HCEC 1CT (cell line): ENCODE measurements around the gene CNNM2.
"Not testable (repeated sequence)": the region's sequence is repeated elsewhere in the genome, so short reads cannot be mapped to it uniquely, and the experiment has no call there.

Experiments
- DNase-seq: peaks from one replicate; pipeline ENCODE4 v3.0.0-alpha.2; 2017

Gene CNNM2

DNA sequence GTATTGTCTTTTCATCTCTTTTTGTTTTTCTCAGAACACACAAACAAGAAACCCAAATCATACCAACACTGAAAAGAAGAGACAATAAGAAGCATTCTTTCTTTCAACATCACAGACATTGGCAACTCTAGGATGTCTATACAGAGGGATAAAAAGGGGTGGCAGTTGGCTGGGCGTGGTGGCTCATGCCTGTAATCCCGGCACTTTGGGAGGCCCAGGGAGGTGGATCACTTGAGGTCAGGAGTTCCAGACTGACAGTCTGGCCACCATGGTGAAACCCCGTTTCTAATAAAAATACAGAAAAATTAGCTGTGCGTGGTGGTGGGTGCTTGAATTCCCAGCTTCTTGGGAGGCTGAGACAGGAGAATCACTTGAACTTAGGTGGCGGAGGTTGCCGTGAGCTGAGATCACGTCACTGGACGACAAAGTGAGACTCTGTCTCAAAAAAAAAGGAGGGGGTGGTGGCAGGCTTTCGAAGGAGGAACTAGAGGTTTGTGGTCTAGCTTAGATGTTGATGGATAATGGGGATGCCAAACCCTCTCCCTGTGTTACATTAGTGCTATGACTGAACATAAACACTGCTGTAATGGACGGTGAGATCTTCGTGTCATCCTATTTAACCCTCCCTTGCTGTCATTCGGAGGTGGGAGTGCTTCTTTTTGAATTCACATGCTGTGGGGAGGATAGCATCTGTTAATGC, 9.4 kb downstream of the CNNM2 start:
- DNase-seq = no peak

DNA sequence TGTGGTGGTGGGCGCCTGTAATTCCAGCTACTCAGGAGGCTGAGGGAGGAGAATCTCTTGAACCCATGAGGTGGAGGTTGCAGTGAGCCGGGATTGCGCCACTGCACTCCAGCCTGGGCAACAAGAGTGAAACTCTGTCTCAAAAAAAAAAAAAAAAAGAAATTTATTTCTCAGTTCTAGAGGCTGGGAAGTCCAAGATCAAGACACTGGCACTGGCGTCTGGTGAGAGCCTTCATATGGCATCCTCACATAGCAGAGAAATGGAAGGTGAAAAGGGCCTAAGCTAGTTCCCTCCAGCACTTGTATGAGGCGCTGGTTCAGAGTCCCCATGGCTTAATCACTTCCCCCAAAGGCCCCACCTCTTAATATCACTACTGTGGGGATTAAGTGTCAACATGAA, 10.3 kb downstream of the CNNM2 start:
- not testable (repeated sequence) for DNase-seq

DNA sequence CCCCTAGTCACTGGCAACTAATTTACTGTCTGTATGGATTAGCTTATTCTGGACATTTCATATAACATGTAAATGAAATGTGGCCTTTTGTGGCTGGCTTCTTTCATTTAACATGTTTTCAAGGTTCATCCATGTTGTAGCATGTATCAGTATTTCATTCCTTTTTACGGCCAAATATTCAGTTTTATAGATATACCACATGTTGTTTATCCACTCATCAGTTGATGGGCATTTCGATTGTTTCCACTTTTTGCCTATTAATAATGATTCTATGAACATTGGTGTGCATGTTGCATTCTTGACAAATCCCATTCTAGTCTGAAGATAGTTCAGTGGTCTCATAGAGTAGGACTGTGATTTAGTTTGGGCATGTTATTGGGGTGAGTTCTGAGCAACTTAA, 12.6 kb downstream of the CNNM2 start:
- no peak for DNase-seq

DNA sequence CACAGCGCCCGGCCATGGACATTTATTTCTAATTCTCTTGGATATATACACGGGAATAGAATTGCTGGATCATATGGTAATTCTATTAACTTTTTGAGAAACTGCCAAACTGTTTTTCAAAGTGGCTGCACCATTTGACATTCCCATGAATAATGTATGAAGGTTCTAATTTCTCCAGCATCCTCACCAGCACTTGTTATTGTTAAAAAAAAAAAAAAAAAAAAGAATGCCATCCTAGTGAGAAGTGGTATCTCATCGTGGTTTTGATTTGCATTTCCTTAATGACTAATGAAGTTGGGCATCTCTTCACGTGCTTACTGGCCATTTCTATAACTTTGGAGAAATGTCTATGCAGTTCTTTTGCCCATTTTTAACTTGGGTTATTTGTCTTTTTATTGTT, 13.5 kb downstream of the CNNM2 start:
- DNase-seq = no peak

DNA sequence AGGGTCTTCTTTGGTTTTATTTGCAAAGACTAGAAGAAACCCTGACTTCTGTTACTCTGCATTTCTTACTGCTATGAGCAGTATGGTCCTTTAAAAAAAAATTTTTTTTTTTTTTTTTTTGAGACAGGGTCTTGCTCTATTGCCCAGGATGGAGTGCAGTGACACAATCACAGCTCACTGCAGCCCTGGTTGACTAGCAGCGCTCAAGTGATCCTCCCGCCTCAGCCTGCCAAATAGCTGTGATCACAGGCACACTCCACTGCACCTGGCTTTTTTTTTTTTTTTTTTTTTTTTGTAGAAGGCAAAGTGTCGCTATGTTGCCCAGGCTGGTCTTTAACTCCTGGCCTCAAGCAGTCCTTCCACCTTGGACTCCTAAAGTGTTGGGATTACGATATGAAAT, 17.4 kb downstream of the CNNM2 start:
- DNase-seq = no peak

DNA sequence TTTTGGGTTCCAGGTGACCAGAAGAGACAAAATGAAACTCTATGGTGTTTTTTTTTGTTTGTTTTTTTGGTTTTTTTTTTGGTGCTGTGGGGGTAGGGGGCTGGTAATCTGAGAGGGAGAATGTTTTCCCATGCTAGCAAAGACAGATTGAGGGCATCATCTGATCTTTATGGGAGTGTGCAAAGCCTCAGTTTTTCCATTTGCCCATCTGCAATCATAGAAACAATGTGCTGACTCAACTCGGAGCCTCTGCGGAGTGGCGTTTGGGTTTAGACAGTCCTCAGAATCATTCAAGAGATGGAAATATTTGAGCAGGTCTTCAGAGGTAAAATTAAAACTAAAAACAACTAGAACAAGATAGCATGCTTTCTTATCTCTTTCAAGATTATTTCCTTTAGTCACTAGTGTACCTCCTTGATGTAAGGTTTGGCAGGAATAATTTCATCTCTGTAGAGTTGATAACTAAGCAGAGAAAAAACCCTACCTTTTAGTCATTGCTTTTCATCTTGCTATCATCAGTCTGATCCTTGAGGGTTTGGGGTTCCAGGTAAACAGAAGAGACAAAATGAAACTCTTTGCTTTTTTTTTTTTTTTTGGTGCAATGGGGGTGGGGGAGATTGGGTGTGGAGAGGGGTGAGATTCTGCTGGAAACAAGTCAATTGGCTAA, 18.0 kb downstream of the CNNM2 start:
- DNase-seq = no peak

DNA sequence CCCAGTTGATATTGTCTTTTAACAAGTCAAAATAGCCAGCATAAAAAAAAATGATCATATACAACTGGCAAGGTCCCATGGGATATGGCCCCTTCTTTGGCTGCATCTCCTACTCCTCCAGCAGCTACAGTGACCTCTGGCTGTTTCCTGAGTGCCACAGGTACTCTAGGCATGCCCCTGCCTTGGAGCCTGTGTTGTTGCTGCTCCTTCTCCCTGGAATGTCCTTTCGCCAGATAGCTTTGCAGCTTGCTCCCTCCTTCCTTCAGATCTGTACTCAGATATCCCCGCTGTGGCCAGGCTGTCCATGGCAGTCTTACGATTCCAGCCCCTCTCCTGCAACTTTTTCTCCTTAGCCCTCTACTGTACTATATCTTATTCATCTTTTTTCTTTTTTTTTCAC, 23.3 kb downstream of the CNNM2 start:
- no peak for DNase-seq

DNA sequence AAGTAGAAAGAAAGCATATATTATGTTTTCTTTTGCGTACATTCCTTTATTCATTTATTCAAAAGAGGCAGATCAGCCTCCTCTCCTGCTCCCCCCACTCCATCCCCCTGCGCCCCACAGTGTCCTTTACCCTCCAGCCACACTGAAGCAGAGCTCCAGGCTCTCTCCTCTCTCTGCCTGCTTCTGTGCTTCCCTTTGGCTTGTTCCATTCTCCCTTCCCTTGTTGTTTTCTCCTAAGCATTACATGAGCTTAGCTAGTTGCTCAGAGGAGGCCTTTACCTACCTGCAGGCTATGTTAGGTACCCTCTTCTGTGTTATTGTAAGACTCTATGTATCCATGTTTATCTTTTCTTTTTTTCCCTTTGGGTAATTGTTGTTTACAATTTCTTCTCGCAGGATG, 27.4 kb downstream of the CNNM2 start:
- DNase-seq = no peak

DNA sequence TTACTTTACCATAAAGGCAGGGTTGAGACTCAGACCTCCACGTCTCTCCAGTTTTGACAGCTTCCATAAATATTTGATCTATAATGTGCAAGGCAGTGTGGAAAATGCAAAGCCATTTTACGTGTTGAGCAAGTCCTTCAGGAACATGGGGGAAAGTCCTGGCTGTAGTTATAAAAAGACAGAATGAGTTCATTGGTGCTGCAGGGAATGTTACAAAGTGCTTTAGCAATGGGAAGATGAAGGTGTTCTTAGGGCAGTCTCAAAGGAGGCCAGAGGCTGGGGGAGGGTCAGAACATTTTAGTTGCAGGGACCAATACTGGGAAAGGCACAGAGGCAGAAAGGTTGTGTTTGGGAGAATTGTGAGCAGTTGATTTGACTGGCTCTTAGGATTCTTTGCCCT, 27.9 kb downstream of the CNNM2 start:
- DNase-seq = no peak

DNA sequence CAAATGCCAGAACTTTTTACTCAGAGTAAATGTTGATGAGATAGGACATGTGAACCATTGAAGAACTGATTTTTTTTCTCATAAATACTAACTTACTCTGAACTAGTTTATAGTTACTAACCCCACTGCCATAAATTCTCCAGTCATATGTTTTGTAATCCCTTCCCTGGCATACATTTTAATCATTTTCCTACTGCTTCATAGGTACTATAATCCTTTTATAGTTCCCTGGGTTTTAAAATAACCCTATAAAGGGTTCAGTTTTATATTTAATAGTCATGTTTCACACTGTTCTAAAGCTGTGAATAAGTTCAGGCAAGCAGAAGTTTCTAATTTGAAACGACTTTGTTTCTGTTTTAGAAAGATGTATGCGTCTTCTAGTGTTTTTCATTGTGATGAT, 28.9 kb downstream of the CNNM2 start:
- DNase-seq = no peak

DNA sequence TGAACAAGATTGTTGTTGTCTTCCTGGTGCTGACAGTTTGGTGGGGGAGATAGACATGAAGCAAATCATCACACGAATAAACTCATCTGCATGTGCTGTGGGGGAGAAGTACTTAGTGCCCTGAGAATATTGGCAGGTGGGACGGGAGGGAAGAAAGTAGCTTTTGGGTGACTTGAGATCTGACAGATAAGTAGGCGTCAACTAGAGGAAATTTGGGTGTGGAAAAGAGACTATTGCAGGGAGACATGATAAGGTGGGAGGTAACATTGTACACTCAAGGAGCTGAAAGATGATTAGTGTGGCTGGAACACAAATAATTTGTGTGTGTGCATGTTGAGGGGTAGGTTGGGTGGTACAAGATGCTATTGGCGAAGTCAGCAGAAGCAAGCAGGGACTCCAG, 30.1 kb downstream of the CNNM2 start:
- DNase-seq = no peak

DNA sequence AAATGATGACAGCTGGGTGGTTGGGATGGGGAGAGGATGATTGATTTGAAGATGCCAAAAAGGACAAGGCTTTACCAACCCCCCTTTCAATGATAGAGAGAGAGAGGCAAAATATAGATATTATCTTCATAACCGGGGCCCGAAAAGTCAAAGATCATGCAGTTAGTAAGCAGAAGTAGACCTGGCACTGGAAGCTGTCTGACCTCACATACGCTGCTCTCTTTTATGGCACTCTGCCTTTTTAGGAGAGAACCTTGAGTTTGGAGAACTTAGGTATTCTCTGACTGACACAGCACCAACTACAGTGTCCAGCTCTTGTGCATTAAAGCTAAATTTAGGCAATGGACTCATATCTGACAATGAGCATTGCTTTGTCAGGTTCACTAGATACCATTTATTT, 30.7 kb downstream of the CNNM2 start:
- no peak for DNase-seq

DNA sequence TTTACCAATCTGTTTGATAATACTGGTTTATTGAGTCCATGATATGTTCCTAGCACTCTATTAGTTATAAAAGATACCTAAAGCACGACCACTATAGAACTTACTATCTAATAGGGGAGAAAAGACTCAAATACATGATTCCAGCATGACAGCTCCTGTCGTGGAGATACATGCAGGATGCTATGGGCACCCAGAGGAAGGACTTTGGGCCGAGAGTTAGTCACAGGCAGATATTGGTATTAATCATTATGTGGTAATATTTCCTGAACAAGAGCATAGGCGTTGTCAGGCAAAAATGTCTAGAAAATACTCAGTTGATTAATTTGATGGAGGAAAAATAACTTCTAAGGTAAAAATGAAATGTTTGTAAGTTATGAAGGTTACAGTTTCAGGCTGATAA, 31.8 kb downstream of the CNNM2 start:
- DNase-seq = peak; percentile 6

DNA sequence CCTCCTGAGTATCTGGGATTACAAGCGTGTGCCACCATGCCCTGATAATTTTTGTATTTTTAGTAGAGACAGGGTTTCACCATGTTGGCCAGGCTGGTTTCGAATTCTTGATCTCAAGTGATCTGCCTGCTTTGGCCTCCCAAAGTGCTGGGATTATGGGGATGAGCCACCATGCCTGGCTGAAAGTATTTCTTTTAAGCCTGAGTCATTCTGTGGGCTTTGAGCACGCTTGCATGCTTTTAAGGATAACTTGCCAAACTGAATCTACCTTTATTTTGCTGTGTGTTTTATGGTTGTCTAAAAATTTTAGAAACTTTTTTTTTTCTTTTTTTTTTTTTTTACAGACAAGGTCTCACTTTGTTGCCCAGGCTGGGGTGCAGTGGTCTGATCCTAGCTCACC, 33.2 kb downstream of the CNNM2 start:
- DNase-seq = no peak

DNA sequence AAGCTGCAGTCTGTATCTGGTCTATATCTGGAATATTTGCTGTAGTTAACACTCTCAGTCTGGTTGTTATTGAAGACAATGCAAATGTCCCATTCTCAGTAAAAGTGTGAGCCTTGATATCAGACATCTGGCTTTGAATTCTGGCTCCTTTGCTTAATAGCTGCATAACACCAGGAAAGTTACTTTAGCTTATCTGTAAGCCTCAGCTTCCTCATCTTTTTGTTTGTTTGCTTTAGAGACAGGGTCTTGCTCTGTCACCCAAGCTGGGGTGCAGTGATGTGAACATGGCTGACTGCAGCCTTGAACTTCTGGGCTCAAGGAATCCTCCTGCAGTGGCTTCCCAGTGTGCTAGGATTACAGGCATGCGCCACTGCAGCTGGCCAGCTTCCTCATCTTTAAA, 41.3 kb downstream of the CNNM2 start:
- DNase-seq = no peak

DNA sequence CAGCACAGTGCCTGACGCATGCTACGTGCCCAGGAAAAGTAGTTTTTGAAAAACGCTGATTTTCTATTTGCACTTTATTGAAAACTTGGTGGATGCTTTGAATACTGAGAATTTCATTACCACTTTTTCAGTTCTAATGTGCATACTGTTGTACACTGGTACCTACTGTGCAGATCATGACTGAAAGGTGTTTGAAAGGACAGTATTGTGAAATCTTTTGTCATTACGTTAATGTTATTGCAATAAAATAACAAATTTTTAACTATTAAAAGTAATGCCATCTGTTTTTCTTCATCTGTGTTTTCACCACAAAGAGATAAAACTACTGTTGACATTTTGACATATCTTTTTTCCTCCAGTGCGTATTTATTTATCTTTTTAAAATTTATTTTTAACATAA, 42.1 kb downstream of the CNNM2 start:
- DNase-seq = no peak

DNA sequence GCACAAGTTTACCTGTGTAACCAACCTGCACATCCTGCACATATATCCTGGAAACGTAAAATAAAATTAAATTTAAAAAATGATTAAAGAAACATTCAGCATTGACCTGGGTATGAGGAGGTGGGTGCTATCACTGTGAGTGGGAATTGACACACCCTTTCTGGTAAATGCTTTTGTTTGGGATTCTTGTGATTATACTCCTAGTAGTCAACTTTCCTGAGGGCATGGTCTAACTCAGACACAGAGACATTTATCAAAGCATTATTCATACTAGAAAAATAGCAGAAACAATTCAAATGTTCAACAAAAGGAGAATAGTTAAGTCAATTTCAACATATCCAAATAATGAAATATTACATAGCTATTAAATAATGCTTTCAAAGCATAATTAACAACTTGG, 44.2 kb downstream of the CNNM2 start:
- no peak for DNase-seq

DNA sequence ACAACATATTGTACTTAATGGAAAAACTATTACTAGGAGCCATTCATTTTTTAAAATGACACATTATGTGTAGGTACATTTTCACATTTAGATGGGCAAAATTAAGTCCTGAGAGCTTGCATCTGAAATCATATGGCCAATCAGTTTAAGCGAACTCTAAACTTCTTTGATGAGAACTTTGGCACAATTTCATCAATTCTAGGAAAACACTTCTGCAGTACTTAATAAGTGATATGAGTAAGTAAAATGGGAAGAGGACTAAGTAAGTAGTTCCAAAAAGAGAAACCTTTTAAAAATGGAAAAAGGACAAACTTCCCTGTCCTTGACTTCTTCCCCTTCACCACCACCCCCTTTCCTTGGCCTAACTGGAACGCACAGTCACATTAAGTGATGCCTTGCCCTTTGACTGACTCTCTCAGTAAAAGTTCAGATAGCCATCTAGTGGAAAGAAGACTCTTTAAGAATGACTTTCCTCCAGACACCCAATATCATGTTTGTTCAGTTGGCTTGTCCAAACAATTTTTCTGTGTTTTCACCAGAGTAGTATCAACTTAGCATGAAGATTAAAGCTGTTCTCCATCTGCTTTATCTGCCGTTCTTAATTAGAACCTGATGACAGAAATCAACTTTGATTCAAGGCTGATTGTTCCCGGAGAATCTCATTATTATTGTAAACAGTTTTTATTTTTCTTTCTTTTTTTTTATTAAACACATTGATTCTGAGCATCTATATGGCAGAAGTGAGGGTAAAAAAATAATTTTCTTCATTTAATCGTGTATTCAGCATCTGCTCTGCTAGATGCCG, 45.1 kb downstream of the CNNM2 start:
- DNase-seq = no peak

DNA sequence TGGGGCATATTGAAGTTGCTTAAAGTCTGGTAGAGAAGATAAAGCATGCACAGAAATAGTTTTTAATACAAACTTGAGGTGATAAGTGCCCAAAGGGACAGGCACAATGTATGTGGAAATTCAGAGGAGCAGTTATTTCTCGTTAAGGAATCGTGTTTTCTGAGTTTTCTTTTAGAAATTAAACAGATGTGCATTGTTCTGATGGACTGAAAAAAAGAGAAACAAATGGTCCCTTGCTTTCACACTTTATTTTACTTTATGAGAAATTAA, 45.6 kb downstream of the CNNM2 start:
- no peak for DNase-seq

DNA sequence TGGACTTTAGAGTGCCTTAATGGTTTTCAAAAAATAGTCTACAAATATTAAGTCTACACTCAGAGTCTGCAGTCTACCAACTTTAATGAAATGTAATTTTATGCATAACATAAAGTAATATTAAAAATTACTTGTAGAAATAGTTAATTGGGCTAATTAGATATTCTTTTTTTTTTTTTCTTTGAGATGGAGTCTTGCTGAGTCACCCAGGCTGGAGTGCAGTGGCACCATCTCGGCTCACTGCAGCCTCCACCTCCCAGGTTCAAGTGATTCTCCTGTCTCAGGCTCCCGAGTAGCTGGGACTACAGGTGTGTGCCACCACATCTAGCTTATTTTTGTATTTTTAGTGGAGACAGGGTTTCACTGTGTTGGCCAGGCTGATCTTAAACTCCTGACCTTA, 46.0 kb downstream of the CNNM2 start:
- DNase-seq = not testable (repeated sequence)

DNA sequence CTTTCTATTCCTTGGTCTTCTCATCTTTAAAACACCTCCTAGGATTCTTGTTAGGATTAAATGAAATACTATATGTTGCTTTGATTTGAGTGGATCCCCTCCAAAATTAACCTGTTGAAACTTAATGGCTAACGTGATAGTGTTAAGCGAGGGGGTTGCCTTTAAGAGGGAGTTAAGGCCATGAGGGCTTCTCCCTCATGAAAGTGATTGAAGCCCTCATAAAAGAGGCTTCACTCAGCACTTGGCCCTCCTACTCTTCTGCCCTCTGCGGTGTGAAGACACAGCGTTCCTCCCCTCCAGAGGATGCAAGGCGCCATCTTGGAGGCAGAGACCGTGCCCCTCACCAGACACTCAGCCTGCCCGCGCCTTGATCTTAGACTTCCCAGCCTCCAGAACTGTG, 46.6 kb downstream of the CNNM2 start:
- DNase-seq = no peak

DNA sequence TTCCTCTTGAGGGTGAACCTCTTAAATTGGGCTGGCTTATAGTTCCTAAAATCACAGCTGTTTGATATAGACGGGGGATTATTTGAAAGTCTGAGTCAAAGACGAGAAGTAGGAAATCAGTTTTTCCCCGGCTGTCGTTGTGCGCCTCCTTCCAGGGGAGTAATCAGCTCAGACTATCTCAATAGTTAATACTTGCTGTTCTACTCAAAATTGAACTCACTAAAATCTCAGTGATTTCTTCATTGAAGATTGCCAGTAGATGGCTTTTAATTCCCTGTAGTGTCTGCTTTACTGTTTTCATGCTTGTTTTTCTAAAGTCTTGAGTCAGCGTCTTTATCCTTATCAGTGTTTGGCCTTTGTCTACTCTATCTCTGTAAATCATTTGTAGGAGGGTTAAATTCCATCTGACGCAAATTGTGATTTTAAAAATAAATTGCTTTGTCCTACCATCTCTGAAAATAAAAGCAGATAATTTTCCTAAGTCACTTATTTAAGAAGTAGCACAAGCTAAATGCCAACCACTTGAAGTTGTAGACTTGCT, 47.3 kb downstream of the CNNM2 start:
- DNase-seq = no peak

DNA sequence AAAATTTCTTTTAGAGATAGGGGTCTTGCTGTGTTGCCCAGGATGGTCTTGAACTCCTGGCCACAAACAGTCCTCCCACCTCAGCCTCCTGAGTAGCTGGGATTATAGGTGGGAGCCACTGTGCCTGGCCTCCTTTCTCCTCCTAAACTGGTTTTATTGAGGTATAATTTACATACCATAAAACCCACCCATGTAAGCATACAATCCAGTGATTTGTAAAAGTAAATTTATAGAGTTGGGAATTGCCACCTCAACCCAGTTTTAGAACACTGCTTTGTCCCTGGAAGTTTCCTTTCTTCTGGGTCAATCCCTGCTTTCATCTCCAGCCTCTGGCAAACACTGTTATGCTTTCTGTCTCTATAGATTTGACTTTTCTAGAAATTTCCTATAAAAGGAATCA, 49.0 kb downstream of the CNNM2 start:
- no peak for DNase-seq
